ENCODE measurements around the gene C1orf198.

C1orf198 gene, protein sequence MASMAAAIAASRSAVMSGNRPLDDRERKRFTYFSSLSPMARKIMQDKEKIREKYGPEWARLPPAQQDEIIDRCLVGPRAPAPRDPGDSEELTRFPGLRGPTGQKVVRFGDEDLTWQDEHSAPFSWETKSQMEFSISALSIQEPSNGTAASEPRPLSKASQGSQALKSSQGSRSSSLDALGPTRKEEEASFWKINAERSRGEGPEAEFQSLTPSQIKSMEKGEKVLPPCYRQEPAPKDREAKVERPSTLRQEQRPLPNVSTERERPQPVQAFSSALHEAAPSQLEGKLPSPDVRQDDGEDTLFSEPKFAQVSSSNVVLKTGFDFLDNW

DNA sequence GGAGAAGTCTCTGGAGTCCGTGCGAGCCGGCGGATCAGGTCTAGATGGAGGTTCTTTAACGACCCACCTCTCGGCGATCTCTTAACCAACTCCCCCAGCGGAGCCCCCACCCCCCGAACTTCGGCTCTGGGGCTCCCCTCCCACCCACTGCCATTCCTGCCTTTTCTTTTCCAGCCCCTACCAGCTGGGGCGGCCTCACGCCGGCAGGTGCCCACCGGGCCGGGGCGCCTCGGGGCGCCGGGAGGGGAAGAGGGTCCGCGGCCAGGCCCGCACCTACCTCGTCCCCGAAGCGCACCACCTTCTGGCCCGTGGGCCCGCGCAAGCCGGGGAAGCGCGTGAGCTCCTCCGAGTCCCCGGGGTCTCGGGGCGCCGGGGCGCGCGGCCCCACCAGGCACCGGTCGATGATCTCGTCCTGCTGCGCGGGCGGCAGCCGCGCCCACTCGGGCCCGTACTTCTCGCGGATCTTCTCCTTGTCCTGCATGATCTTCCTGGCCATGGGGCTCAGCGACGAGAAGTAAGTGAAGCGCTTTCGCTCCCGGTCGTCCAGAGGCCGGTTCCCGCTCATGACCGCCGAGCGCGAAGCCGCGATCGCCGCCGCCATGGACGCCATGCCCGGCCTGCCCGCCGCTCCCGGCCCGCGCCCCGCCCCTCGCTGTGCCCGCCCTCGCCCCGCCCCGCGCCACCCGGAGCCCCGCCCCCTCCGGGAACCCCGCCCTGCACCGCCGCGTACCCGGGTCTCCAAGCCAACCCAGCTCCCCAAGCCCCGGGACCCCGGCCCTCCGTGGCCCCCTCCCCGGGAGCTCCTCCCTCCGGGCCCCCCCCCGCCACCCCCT lies at the start of gene C1orf198:
C1orf198 (minus strand) TSS at position 619 of the 833 bp plus-strand sequence; CDS start at position 610, 9 bp downstream.
- peak; percentile 90 for DNase-seq (ENCODE audit: low spot score)

DNA sequence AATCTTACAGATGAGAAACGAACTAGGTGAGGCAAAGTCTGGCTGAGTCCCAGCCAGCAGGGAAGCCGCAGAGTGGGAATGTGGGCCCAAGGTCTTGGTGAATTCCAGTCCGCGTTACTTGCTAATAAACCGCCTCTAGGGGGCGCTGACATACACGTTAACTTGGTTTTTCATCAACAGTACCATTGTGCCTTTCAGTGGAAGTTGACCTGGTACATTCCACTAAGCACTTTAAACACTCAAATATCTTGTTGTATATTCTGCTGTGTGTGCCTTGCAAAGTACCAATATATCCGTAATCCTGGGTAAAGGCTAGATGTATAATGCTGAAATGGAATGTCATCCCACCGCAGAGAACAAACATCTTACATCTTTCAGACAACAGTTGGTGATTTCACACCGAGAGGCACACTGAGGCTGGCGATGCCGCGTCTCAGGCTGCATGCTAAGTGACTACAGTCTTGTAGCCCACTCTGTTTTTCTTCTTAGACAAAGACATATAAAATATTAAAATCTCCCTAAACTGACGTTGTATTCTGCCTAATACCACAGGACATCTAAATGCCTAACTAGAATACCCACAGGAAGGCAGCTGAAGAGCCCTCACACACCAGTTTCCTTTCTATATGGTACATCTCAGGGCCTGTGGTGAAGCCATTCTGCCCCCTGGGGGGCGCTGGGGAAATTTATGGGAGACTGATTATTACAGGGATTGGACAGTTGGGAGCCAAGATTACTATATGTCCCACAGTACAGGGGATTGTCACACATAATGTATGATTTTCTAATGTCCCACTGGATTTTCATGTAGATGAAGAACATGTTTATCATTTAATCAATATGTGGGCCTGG lies 49.2 kb upstream of the C1orf198 start:
- DNase-seq (ENCODE audit: low spot score), result peak; percentile 74

DNA sequence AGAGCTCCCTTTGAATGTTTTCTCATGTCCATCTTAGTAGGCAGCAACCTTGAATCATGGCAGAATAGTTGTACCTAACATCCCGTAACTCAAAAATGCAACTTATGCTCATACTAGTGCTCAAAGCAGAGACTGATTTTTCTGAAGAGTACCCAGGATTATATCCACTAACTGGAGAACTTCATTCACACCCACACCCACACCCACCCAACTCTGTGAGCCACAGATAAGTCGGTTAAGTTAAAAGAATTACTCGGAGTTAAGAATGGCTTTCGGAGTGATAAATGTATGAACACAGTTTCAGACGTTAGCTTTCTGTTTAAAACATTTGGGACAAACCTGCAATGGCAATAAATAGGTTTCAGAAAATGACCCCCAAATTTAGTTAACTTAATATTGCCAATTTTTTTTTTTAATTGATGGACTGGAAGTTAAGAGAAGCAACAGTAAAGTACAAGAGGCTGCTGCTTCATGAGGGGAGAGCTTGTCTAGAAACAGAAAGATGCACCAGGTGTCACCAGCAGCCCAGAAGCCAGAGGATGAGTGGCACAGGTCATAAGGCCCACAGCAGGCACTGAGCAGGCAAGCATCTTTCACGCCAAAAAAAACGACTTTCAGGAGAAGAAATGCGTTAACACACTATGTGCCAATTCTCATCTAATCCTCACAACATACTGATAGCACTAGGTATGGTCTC lies 48.4 kb upstream of the C1orf198 start:
- no peak for DNase-seq (ENCODE audit: low spot score)

DNA sequence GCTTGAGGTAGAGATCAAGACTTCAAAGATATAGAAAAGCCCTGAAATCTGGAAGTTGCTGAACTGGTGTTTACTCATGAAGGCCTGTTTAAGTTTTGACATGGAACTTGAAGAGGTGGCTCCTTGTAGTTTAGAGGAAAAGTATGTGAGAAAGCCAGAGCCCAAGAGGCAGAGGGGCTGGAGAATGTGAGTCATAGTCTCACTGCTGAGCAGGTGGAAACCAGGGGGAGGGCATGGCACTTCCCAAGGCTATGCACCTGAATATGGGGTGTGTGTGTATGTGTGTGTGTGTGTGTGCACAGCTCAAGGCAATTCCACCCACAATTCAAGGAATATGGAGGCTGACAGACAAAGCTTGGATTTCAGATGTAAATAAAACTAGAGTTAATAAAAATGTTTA lies 46.8 kb upstream of the C1orf198 start:
- DNase-seq (ENCODE audit: low spot score), result no peak

DNA sequence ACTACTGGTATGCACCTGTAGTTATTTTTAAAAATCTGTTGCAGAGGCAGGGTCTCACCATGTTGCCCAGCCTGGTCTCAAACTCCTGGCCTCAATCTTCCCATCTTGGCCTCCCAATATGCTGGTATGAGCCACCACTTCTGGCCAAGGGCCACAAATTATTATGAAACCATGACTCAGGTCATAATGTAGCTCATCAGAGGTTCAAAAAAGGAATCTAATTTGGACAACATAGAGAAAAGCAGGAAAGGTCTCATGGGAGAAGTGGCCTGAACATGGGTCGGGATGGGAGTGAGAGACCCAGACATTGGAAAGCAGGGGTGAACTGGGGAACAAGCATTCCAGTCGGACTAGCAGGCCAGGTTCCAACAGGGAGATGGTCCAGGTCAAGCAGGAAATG lies 45.2 kb upstream of the C1orf198 start:
- DNase-seq (ENCODE audit: low spot score), result no peak

DNA sequence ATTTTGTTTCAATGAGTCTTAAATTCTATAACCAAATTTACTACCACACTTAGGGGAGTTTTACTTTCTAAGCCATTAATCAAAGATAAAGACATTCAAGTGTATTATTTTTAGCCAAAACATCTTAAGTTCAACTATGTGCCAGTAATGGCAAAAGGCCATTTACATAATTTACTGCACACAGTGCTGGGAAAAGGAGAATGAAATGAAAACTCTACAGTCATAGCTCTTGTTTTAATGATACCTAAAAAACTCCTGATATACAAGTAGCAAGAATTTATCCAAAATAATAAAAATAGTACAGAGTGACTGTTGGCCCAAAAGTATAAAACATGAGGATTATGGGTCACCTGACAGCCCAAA lies 42.4 kb upstream of the C1orf198 start:
- DNase-seq (ENCODE audit: low spot score), result no peak

DNA sequence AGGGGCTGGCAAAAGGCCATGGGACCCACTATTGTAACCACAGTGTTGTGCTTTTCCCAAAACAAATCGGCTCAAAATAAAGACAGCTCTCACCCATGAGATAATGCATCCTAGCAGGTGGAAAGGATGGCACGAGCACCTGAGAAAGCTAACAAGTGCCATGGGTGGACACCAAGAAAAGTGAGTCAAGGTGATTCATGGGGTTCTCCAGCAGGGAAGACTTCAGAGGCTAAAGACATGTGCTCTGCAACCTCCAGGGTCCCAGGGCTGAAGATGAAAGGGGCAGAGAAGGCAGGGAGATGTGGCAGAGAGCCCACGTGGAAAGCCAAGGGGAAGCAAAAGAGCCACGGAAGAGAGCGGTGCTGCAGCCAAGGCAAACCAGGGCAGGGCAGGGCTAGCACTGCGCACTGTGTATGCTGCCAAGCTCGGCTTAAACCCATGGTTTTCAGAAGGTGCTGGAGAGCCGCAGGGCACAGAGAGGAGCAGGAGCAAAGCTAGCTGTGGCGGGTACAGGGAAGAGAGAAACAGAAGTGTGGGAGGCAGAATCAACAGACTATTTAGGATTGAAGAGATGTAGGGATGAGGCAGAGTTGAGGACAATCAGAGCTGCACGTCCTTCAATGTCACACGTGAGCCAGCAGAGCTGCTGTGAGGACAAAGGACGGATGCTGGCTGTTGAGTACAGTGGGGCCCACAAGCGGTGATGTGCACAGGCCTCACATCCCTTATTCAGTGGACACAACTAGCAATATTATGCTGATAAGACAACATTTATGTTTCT lies 41.8 kb upstream of the C1orf198 start:
- DNase-seq (ENCODE audit: low spot score), result no peak

DNA sequence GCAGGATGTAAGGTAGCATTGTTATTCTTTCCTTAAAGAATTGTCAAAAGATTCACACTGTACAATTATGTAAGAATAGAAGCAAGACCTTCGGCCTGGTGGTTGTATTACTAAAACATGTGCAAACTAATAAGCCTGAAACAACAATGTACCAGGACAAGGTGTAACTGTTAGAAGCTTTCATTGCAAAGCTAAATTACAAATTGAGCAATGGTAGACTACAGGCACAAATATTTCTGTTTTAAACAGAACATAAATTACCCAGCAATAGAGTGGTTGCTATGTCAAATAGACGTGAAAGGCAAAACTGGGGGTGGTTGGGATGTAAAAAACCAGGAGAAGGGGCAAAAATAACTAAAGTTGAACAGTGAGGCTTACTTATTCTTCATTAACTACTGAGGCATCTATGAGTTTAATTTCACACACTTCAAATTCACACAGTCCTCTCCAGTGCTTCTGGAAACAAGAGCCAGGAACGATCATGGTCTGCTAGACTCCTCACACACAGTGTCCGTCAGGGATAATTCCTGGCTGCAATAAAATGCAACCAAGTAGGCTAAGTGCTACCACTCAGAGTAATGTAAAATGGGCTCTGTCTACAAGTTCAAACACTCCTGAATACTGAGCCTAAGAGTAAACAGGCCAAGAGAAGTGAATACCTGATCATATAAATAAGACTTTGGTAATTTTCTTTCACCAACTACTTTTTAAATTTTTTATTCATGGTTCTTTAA lies 39.3 kb upstream of the C1orf198 start:
- DNase-seq (ENCODE audit: low spot score), result no peak

DNA sequence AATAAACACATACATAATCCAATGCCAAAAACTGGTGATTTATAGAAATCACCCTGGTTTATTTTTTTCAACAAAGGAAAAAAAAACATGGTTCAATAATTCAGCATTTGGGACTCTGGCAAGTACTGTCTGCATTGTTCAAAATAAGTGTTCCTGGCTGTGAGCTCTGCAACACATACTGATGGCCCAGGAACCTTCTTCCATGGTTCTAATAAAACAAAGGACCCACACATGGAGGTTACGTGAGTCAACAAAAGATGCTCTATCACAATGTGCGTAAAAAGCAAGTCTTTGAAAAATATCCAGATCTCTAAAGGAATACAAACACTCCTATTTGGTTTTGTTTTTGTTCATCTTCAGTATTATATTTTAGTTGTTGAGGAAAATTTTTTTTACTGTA lies 37.9 kb upstream of the C1orf198 start:
- DNase-seq (ENCODE audit: low spot score), result no peak

DNA sequence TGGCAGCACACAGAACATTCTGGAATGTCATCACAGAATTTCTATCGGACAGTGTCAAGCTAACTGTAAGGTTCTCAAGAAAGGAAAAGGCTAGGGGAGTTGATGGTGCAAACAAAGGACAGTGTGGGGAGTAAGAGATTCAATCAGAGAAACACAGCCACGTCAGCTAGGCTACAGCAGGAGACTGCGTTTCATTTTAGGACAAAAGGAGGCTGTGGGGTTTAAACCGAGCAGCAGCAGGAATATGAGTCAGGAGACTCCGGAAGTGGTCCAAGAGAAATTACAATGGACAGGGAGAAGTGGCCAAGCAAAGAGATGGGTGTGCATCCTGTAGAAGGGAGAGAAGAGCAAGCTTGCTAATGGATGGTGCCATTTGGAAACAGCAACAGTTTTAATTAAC lies 37.4 kb upstream of the C1orf198 start:
- no peak for DNase-seq (ENCODE audit: low spot score)

DNA sequence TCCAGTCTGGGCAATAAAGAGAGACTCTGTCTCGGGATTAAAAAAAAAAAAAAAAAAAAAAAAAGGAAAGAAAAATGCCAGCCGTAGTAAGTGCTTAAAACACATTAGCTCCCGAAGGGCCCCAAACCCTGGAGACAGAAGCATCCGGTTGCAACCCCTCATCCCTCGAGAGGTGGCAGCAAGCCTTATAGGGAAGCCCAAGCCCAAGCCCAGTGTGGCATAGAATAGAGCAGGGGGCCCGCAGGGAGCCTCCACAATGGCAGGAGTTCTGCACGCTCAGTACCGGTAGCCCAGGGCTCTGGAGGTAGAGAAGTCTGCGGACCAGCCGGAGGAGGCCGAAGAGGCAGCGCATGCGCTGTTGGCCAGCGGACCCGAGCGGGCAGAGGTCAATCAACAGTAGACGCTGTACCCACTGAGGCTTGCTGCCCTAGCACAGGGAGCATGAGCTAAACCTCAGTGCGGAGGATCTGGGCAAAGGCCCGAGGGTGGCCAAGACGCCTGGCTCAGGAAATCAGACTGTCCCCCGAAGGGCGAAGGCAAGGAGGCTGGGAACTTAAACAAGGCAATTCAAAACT lies 34.1 kb upstream of the C1orf198 start:
- no peak for DNase-seq (ENCODE audit: low spot score)

DNA sequence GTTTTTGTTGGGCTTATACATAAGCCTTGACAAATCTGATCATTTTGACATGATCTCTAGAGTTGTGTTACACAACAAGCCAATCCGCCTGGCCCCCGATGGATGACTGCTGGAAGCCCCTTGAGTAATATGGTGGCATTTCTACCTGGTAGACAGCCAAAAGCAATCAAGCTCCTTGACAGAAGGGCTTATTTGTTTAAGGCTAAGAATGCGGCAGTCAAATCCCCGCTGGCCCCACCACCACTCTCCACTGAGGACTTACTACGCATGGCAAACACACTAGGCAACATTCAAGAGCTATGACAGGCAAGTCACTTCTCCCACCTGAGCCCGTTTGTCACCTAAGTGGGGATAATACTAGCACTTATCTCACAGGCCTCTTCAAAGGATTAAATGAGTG lies 33.4 kb upstream of the C1orf198 start:
- no peak for DNase-seq (ENCODE audit: low spot score)

DNA sequence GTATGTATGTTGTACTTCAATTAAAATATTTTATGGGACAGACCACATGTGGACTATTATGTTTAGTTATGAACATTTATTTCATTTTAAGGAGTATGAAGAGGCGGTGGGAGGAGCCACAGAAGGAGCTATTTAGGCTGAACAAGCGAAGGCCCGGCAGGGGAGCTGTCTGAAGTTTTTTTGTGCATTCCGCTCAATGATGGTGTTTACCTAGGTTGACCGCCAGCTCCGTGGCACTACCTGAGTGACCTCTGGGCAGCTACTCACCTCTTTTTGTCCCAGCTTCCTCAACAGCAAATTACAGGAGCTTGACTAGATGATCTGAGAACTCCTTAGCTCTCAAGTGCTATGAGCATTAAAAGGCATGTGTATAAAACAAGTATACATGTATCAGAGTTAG lies 32.7 kb upstream of the C1orf198 start:
- no peak for DNase-seq (ENCODE audit: low spot score)

DNA sequence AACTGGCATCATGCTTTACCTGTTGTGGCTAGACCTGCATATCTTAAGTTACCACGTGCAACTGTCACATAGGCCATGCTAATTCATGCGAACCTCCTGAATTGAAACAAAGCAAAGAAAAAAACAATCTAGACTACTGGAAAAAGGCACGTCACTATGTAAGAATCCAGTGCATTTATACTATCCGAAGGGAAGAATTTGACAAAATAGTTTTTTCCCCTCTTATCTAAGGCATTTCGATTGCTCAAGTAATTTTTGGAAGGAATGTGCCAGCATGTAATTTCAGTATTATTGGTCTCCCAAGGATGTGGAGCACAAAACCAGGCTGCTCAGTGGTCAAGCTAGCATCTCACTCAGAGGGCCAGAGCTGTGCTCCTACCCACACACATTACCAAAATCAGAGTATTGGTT lies 31.5 kb upstream of the C1orf198 start:
- DNase-seq (ENCODE audit: low spot score), result no peak

DNA sequence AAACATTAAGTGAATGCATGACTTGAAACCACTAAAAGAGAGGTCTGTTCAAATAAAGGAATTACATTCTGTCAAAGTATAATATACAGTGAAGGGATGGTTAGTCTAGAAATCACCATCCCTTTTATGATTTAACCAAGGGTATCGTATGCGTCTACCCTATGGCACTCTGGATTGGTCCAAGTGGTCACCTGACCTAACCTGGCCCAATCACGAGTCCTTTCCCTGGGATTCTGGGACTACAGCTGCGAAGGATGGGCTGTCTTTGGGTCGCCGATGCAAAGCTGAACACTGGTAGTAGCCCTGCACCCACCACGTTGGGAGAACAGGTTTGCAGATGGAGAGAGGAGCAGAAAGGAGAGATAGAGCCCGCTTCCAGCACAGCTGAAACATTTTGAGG lies 30.4 kb upstream of the C1orf198 start:
- no peak for DNase-seq (ENCODE audit: low spot score)

DNA sequence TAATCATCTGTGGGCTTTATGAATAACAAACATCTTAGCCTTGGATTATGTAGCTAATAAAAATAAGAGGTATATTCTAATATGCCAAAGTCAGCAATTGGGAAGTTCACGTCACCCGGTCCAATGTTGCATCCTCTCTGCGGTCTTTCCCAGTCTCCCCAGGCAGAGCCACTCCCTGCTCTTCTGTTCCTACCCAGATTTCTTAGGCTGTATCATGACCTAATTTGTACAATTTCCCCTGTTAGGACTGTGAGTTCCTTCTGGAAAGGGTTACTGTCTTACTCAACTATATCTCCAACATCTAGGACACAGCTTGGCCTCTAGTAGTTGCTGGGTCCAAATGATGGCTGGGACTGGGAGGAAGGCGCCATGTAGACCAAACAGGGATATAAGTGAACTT lies 29.8 kb upstream of the C1orf198 start:
- no peak for DNase-seq (ENCODE audit: low spot score)

DNA sequence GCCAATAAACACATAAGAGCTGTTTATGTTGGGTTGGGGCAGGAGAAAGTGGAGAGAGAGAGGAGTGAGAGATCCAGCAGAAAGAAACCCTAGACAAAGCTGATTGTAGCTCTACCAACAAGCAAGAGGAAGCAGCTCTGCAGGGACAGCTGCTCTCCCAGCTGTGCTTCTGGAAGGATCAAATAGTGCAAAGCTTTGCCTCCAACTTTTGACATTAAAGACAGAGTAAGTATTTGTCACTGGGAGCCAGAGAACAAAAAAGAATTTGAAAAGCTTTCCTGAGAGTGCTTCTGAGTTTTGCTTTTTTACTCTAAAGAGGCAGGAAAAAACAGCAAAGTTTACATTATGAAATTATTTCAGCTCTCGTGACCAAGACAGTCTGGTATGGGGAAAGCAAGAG lies 28.5 kb upstream of the C1orf198 start:
- no peak for DNase-seq (ENCODE audit: low spot score)

DNA sequence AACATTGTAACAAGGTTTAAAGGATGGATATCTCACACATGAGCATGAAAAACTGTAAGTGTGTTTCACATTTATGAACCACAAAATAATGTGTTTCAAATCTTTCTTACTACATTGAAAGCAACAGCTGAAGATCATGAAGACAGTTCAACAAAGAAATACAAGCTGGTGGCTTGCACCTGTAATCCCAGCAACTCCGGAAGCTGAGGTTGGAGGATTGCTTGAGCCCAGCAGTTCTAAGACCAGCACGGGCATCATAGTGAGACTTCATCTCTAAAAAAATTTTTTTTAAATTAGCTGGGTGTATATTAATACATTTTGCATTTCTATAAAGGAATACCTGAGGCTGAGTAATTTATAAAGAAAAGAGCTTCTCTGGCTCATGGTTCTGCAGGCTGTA lies 27.1 kb upstream of the C1orf198 start:
- no peak for DNase-seq (ENCODE audit: low spot score)

DNA sequence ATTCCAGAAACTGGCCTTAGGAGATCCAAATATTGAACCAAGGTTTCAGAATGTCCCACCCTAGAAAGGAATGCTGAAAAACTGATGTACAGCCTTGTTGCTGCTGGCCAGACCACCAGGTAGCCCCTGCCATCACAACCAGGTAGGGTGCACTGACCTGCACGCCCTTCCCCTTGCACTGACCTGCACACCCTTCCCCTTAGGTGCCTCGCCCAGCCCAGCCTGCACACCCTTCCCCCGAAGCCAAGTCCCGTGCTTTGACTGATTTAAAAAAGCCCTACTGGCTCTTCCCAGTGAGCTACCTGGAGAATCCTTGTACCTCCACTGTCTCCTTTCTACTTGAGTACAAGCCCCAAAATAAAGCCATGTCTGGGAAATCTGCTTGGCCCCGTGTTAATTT lies 26.3 kb upstream of the C1orf198 start:
- no peak for DNase-seq (ENCODE audit: low spot score)

DNA sequence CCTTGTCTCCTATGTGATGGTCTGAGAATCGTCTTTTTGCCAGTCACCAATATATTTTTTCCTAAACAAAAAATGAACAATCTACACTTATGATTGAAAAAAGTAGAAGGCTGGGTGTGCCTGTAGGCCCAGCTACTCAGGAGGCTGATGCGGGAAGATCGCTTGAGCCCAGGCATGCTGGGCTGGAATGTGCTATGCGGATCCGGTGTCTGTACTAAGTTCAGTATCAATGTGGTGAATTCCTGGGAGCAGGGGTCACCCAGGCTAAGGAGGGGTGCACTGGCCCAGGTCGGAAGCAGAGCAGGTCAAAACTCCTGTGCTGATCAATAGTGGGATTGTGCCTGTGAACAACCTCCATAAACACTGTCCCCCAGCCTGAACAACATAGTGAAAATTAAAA lies 25.7 kb upstream of the C1orf198 start:
- DNase-seq (ENCODE audit: low spot score), result no peak

Data from left forelimb (tissue), 1 donor.